GM20431 (cell line): ENCODE data around the gene VWA5B1.

ENCODE experiments used
- in situ Hi-C: fragments of 300-500 bp; cut with MseI, MboI; formaldehyde crosslinking; loops from one replicate; pipeline ENCODE4 v1.15.0; 2020; ENCODE audit warnings: low sequenced_read_pairs; ENCODE audit not compliant: unreplicated experiment

VWA5B1 gene

GRCh38 chr1:20359451-20360330 lies 69.0 kb downstream of the VWA5B1 start:
- in situ Hi-C loops: no loop called here

GRCh38 chr1:20361401-20361800 lies 70.7 kb downstream of the VWA5B1 start:
- in situ Hi-C loops: no loop called here

GRCh38 chr1:20361805-20362381 lies 71.2 kb downstream of the VWA5B1 start:
- in situ Hi-C loops: no loop called here

- in situ Hi-C loops: no loop called here
Observed at GRCh38 chr1:20362856-20363255, 72.2 kb downstream of the VWA5B1 start.

GRCh38 chr1:20365421-20366055 lies 74.9 kb downstream of the VWA5B1 start:
- in situ Hi-C loops: no loop called here

- in situ Hi-C loops: no loop called here
Observed at GRCh38 chr1:20366056-20366462, 75.4 kb downstream of the VWA5B1 start.

GRCh38 chr1:20366463-20367115 lies 75.9 kb downstream of the VWA5B1 start:
- in situ Hi-C loops: no loop called here

GRCh38 chr1:20367116-20367585 lies 76.5 kb downstream of the VWA5B1 start:
- in situ Hi-C loops: no loop called here

GRCh38 chr1:20367626-20368025 lies 77.0 kb downstream of the VWA5B1 start:
- in situ Hi-C loops: no loop called here

- in situ Hi-C loops: no loop called here
Observed at GRCh38 chr1:20368866-20369470, 78.3 kb downstream of the VWA5B1 start.

- in situ Hi-C loops: no loop called here
Observed at GRCh38 chr1:20370698-20371097, 80.0 kb downstream of the VWA5B1 start.

- in situ Hi-C loops: no loop called here
Observed at GRCh38 chr1:20371411-20371810, 80.7 kb downstream of the VWA5B1 start.

- in situ Hi-C loops: no loop called here
Observed at GRCh38 chr1:20371883-20372282, 81.2 kb downstream of the VWA5B1 start.

GRCh38 chr1:20372676-20373075 lies 82.0 kb downstream of the VWA5B1 start:
- in situ Hi-C loops: no loop called here

GRCh38 chr1:20373286-20373685 lies 82.6 kb downstream of the VWA5B1 start:
- in situ Hi-C loops: no loop called here

GRCh38 chr1:20373764-20374163 lies 83.1 kb downstream of the VWA5B1 start:
- in situ Hi-C loops: no loop called here

GRCh38 chr1:20375563-20375962 lies 84.9 kb downstream of the VWA5B1 start:
- in situ Hi-C loops: no loop called here

- in situ Hi-C loops: no loop called here
Observed at GRCh38 chr1:20376171-20376570, 85.5 kb downstream of the VWA5B1 start.

GRCh38 chr1:20376880-20377494 lies 86.3 kb downstream of the VWA5B1 start:
- in situ Hi-C loops: no loop called here
